Heart left ventricle (tissue), 16 donors: ENCODE results near the gene GALP. TPM values are rescaled to one million over a fixed set of nuclear protein-coding genes. Genes with fewer than 3 reads are reported as not detected.
"Not testable (repeated sequence)": the region's sequence is repeated elsewhere in the genome, so short reads cannot be mapped to it uniquely, and the experiment has no call there.

Source experiments
- ATAC-seq, 4 donors: fragments of 200-7000 bp; cut with Tn5 transposase; one replicate each; pipeline ENCODE4 v1.9.1; 2020 to 2022; ENCODE audit warnings: moderate library complexity in 4 of 4, mild to moderate bottlenecking in 3 of 4, moderate number of reproducible peaks in 1 of 4
- DNase-seq, 5 donors: peaks; one replicate each; pipeline ENCODE4 v3.0.0-alpha.2; 2020
- H3K27ac ChIP-seq, 12 donors: fragments of 200-600 bp; sonication (generic) in 4 of 12; one replicate each; pipeline versions ENCODE4 v1.5.0 to v1.8.0; 2016 to 2022; ENCODE audit warnings: mild to moderate bottlenecking in 2 of 12
- H3K27me3 ChIP-seq, 9 donors: fragments of 200-600 bp; sonication (generic) in 2 of 9; one replicate each; pipeline versions ENCODE4 v1.5.1 to v1.8.0; 2016 to 2022; ENCODE audit warnings: mild to moderate bottlenecking in 3 of 9
- H3K36me3 ChIP-seq, 9 donors: fragments of 200-600 bp; sonication (generic) in 2 of 9; one replicate each; pipeline versions ENCODE4 v1.5.0 to v1.8.0; 2018 to 2022; ENCODE audit warnings: mild to moderate bottlenecking in 2 of 9
- H3K4me1 ChIP-seq, 12 donors: fragments of 200-600 bp; sonication (generic) in 4 of 12; one replicate each; pipeline versions ENCODE4 v1.5.0 to v1.8.0; 2016 to 2022; ENCODE audit warnings: mild to moderate bottlenecking in 3 of 12
- H3K4me3 ChIP-seq, 12 donors: fragments of 200-600 bp; sonication (generic) in 4 of 12; one replicate each; pipeline versions ENCODE4 v1.5.0 to v1.8.0; 2017 to 2022; ENCODE audit warnings: mild to moderate bottlenecking in 9 of 12, moderate library complexity in 4 of 12
- H3K9me3 ChIP-seq, 12 donors: fragments of 200-600 bp; sonication (generic) in 4 of 12; one replicate each; pipeline versions ENCODE4 v1.5.0 to v1.8.0; 2016 to 2022; ENCODE audit warnings: mild to moderate bottlenecking in 1 of 12
- CTCF ChIP-seq, 12 donors: fragments of 200-600 bp; sonication (generic) in 4 of 12; IDR thresholded peaks; one replicate each; pipeline versions ENCODE4 v1.5.0 to v1.8.0; 2018 to 2022; ENCODE audit warnings: antibody characterized with exemption in 12 of 12, mild to moderate bottlenecking in 5 of 12
- POLR2A ChIP-seq, 2 donors: fragments of 450-650 bp; IDR thresholded peaks; one replicate each; pipeline ENCODE4 v1.6.1; 2017; ENCODE audit warnings: antibody characterized with exemption in 2 of 2, mild to moderate bottlenecking in 2 of 2, moderate library complexity in 2 of 2
- WGBS, 4 donors: extraction: QIAGEN DNeasy Blood & Tissue Kit in 2 of 4; methylation state at CpG; one replicate each; pipeline versions ENCODE4 v1.1.5 to v1.1.7; 2013 to 2018; 5-methylcytosine and 5-hydroxymethylcytosine counted together
- intact Hi-C, 10 donors: fragments of 100-400 bp; cut with DNase I; formaldehyde crosslinking; loops; one replicate each; pipeline versions ENCODE4 v1.11.1 to v1.14.2; 2022
- polyA plus RNA-seq, 2 donors: library from polyadenylated mRNA; stranded (reverse); fragments of 200-250 nt; gene quantifications; one replicate each; pipeline ENCODE4 v1.2.3, GENCODE V29; 2013
- total RNA-seq, 9 donors: library from RNA; depleted of rRNA in 2 of 9; stranded (reverse); fragments of >200 nt in 2 of 9; fragmentation: NEBNext Ultra II Directional in 3 of 9; extraction: Animal tissue kit (Norgen Biotek cat#: 25700) in 3 of 9; gene quantifications; one replicate each; pipeline versions ENCODE4 v1.1.0 to v1.2.4, GENCODE V29; 2016 to 2023
- donor health status: ischemic (EF 13 %, LVEDD 7.1; RV severe dilation, severe dysfunction).
- donor health status: healthy with polysubstance abuse.
- donor health status: DM: no; HTN: yes; CAD: no.
- donor health status: DM: no; HTN: no; CAD: no.
- donor health status: ischemic (EF 25% LVEDD 6.9; RV normal size, moderate dysfunction).
- donor health status: ischemic (EF 25% LVEDD 5.7; RV mildly dilated, moderate dysfunction).
- donor health status: healthy.
- donor health status: DM: yes; HTN: yes; CAD: no.
- donor health status: ischemic (EF 35%, LVEDD 5.7; RV mildly dilated, moderate dysfunction).
- donor health status: nonischemic (EF 11% LVEDD 7.7; RV severe dilation, severe dysfunction).
- donor health status: DM: yes; HTN: yes; CAD: no.
- donor health status: PGD.
- donor health status: ischemic (EF 29% LVEDD 5.4; RV normal size, mild dysfunction).
- donor health status: nonischemic (EF 23%, LVEDD 6.1; RV moderate dilation, normal function).

The GALP gene
- total and polyA plus RNA-seq, 11 donors = not detected

GRCh38 chr19:56148096-56148495 lies 27.7 kb upstream of the GALP start:
- DNase-seq (no peak), ATAC-seq (no peak)
- Histone ChIP-seq H3K4me1 (peaks cover 0 to 21% (median 4%) of the 10 kb centered on the region in 12 donors), H3K36me3 (peaks cover 0 to 31% (median 16%) of the 10 kb centered on the region in 9 donors), H3K4me3 (no peak overlapping the region), H3K27ac (no peak overlapping the region), H3K27me3 (no peaks in the 10 kb centered on the region), H3K9me3 (no peaks in the 10 kb centered on the region)
- intact Hi-C loops = no loop called here
- 94 to 97% (median 97%) methylated on average over 14 to 15 of the region's 15 CpGs for WGBS, 4 donors
- no peak for TF ChIP-seq CTCF (IDR thresholded peaks at IDR 0.05)
- TF ChIP-seq POLR2A (IDR thresholded peaks at IDR 0.05) = no peak

- H3K27ac ChIP-seq = peak overlapping the region in 3 of 12 donors; percentile 18 to 74 (median 61)
- H3K27me3 ChIP-seq, DNase-seq, intact Hi-C loops, H3K9me3 ChIP-seq, ATAC-seq, H3K4me3 ChIP-seq: not testable (repeated sequence)
- peaks cover 0 to 37% (median 17%) of the 10 kb centered on the region in 9 donors for H3K36me3 ChIP-seq
- H3K4me1 ChIP-seq = peaks cover 0 to 18% (median 5%) of the 10 kb centered on the region in 12 donors
- 96 to 98% (median 97%) methylated on average over 12 of the region's 12 CpGs for WGBS, 4 donors
Observed at GRCh38 chr19:56148955-56149655, 26.7 kb upstream of the GALP start.

GRCh38 chr19:56149656-56150038 lies 26.2 kb upstream of the GALP start:
- Histone ChIP-seq H3K4me3 (no peak overlapping the region), H3K36me3 (peaks cover 0 to 41% (median 18%) of the 10 kb centered on the region in 9 donors), H3K27ac (peak overlapping the region in 11 of 12 donors; percentile 17 to 74 (median 50)), H3K9me3 (no peaks in the 10 kb centered on the region), H3K27me3 (no peaks in the 10 kb centered on the region), H3K4me1 (peaks cover 0 to 18% (median 5%) of the 10 kb centered on the region in 12 donors)
- DNase-seq (no peak), ATAC-seq (no peak)
- intact Hi-C loops = loop anchor here in 2 of 10 donors (10.0 kb wide), 1 partner anchor 65 kb away; no protein-coding TSS in a partner anchor
- TF ChIP-seq CTCF (IDR thresholded peaks at IDR 0.05) (no peak), POLR2A (IDR thresholded peaks at IDR 0.05) (no peak)
- 92 to 98% (median 96%) methylated on average over 5 of the region's 5 CpGs for WGBS, 4 donors

GRCh38 chr19:56150358-56150757 lies 25.4 kb upstream of the GALP start:
- intact Hi-C loops = loop anchor here in 2 of 10 donors (10.0 kb wide), 1 partner anchor 66 kb away; no protein-coding TSS in a partner anchor

More at GRCh38 chr19:56150358-56150757, 25.4 kb upstream of the GALP start:
- H3K36me3 ChIP-seq = peaks cover 0 to 43% (median 19%) of the 10 kb centered on the region in 9 donors
- no peak for TF ChIP-seq POLR2A (IDR thresholded peaks at IDR 0.05)
- TF ChIP-seq CTCF (IDR thresholded peaks at IDR 0.05) = no peak
- no peaks in the 10 kb centered on the region for H3K9me3 ChIP-seq
- WGBS, 4 donors = 59 to 66% (median 62%) methylated on average over 11 of the region's 11 CpGs
- H3K27me3 ChIP-seq = no peaks in the 10 kb centered on the region
- H3K4me1 ChIP-seq = peaks cover 0 to 22% (median 5%) of the 10 kb centered on the region in 12 donors
- no peak for DNase-seq
- peak; percentile 14 to 82 (median 58) for ATAC-seq
- H3K4me3 ChIP-seq = no peak overlapping the region
- H3K27ac ChIP-seq = peak overlapping the region; percentile 17 to 74 (median 44)
